GM18526 (cell line): ENCODE data around the gene PRDM16.

Source experiments
- POLR2A ChIP-seq: IDR thresholded peaks from 3 replicates; pipeline ENCODE4 v1.6.1; 2011; ENCODE audit not compliant: insufficient read length; ENCODE audit errors: extremely low read depth

The PRDM16 gene

GRCh38 chr1:3413975-3414710 is 345.1 kb downstream of the PRDM16 start:
- TF ChIP-seq POLR2A: no peak

- TF ChIP-seq POLR2A: no peak
Measured at GRCh38 chr1:3415260-3416090, 346.5 kb downstream of the PRDM16 start.

- TF ChIP-seq POLR2A: no peak
Measured at GRCh38 chr1:3417082-3417739, 348.2 kb downstream of the PRDM16 start.

DNA sequence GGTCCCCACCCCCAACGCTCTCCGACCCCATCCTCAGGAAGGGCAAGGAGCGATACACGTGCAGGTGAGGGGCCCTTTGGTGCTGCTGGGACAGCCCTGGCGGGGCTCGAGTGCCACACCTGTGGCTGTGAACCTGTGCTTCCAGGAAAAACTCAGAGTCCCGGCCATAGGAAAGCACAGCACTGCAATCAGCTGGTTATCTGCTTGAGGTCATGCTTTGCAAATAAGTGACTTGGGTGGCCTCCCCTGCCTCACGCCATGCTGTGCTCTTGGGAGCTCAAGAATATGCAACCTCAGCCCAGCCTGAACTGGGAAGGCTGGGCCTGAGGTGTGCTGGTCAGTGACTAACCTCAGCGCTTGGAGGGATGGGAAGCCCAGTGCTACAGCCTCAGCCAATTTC is 348.9 kb downstream of the PRDM16 start:
- TF ChIP-seq POLR2A: no peak

GRCh38 chr1:3418600-3418999 is 349.6 kb downstream of the PRDM16 start:
- TF ChIP-seq POLR2A: no peak

DNA sequence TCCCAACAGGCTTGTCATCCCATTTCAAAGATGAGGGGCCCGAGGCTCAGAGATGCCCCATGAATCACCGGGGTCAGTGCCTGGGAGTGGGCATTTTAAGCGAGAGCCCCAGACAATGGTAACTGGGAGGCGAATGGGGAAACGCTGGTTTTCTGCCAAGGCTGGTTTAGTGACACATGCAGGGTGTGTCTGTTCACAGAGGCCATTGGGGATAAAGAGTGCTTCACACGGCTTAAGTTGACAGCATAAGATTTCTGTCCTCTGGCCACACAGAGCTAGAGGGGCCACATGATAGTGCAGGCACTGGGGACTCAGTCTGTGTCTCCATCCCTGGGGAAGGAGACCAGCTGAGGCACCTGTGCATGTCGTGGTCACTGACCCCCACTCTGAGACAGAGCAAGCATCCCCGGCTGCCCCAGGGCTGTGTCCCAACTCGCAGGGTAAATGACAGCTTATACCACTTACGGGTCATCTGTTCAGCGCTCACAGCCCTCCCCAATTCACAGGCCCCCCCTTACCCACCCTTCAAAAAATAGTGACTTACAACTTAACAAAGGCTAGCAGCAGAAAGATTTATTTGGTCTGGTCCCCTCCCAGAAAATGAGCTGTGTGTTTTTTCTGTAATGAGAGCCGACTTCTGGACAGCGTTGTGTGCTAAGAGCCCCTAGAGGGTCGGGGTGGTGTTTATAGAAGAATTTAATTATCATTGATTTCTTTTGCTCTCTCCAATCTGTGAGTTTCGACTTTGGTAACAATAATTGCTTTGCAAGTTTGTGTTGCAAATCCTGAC is 350.6 kb downstream of the PRDM16 start:
- TF ChIP-seq POLR2A: no peak

- TF ChIP-seq POLR2A: no peak
Measured at GRCh38 chr1:3420218-3420951, 351.4 kb downstream of the PRDM16 start.

GRCh38 chr1:3422638-3423037 is 353.6 kb downstream of the PRDM16 start:
- TF ChIP-seq POLR2A: no peak

GRCh38 chr1:3423245-3423829 is 354.3 kb downstream of the PRDM16 start:
- TF ChIP-seq POLR2A: no peak

GRCh38 chr1:3423896-3424611 is 355.1 kb downstream of the PRDM16 start:
- no peak for TF ChIP-seq POLR2A

DNA sequence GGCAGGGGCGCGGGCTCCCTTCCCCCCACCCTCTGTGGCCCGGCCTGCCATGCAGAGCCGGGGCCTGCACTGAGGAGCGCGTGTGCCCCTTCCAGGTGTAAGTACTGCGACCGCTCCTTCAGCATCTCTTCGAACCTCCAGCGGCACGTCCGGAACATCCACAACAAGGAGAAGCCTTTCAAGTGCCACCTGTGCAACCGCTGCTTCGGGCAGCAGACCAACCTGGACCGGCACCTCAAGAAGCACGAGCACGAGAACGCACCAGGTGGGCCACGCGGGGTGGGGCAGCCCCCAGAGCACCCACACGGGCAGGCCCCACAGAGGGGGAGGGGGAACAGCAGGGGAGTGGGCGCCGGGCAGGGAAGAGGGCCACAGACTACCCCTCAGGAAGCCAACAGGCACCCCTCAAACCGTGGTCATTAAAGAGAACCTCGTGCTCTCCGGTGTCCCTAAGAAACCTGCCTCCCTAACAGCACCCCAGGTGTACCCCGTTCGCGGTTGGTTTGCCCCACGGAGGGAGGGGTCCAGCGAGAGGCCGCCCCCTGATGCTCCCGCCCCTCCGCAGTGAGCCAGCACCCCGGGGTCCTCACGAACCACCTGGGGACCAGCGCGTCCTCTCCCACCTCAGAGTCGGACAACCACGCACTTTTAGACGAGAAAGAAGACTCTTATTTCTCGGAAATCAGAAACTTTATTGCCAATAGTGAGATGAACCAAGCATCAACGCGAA is 356.6 kb downstream of the PRDM16 start:
- TF ChIP-seq POLR2A: no peak

DNA sequence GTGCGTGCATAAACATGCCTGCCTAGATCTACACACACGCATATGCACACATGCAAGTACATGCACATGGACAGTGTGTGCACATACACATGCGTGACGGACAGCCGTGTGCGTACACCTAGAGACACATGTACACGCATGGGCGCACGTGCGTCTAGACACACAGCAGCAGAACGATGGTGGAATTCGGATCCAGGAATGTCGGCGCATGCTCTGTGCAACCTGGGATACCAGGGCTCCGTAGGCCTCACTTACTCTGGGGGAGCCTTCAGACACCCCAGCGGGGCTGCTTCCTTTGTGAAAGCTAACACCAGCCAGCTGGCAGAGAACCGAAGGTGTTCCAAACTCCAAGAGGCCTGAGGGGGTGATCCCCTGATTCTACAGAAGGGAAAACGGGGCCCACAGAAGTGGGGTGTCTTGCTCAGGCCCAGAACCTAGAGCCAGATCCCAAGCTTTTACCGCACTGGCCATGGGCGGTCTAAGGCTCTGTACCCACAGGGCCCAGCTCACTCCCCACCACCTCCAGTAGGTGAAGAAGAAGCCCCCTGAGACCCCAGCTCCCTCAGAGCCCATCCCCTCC is 358.0 kb downstream of the PRDM16 start:
- TF ChIP-seq POLR2A: no peak
